GM19238 (cell line): Measurements from ENCODE around the gene HTT-AS.
"Not testable (repeated sequence)": the region's sequence is repeated elsewhere in the genome, so short reads cannot be mapped to it uniquely, and the experiment has no call there.

Experiments
- DNase-seq: peaks from one replicate; pipeline ENCODE4 v3.0.0; 2011; ENCODE audit warnings: low spot score; ENCODE audit not compliant: insufficient read length

HTT-AS gene

DNA sequence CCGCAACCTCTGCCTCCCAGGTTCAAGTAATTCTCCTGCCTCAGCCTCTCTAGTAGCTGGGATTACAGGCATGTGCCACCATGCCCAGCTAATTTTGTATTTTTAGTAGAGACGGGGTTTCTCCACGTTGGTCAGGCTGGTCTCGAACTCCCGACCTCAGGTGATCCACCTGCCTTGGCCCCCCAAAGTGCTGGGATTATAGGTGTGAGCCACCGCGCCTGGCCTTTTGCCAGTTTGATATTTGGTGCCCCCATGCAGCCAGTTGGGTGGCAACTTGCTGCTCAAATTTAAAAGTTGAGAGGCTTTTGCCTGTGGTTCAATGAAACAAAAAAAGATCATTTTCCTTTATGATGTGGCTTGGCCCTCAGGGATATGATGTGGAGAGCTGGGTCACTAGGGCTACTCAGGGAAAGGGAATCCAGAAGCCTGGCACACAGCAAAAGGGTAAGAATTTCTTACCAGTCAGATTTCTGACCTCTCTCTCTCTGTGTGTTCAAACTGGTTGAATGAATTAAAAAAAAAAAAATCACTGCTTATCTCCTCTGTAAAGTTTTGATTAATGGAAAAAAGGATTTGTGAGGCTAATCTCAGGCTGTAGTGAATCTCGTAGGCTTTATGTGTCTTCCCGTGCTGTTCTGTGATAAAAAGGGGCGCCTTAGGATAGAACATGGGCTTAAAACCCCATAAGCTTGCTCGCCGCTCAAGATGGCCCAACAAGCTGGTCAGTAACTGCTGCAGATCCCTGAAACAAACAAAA, 23.0 kb downstream of the HTT-AS start:
- not testable (repeated sequence) for DNase-seq

DNA sequence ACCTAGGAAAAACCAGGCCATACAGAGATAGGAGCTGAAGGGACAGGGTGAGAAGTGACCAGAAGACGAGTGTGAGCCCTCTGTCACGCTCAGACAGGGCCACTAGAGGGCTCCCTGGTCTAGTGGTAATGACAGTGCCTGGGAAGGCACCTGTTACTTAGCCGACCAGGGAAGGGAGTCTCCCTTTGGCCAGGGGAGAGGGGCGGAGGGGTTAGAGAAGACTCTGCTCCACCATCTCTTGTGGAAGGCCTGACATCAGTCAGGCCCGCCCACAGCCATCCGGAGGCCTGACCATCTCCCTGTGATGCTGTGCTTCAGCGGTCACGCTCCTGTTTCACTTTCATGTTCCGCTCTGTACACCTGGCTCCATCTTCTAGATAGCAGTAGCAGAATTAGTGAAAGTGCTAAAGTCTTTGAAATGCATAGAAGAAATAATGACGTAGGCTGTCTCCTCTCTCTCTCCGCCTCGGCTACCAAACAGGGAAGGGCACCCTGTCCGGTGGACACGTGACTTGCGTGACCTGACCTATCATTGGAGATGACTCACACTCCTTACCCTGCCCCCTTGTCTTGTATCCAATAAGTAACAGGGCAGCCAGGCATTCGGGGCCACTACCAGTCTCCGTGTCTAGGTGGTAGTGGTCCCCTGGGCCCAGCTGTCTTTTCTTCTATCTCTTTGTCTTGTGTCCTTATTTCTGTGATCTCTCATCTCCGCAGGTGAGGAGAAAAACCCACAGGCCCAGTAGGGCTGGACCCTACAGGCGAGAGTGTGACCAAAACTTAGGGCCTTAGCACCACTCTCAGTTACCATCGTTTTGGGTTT, 26.7 kb downstream of the HTT-AS start:
- no peak for DNase-seq

DNA sequence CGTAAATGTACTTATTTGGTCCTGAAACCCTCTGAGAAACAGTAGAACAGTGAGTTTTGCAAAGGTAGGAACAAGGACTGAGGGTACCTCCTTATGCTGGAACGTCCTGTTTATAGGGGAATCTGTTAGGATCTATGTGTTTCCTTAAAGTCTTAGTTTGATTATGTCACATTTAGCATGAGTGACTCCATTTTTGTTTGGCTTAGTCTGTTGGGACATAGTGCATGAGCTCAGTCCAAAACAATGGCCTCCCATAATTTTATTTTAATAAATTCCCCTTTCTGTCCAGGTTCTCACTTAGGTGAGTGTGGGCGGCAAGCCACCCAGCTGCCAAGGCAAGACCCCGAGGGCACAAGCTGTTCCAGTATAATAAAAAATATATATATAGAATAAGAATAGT, 27.7 kb downstream of the HTT-AS start:
- DNase-seq = no peak

- DNase-seq = no peak
Measured at GRCh38 chr4:3046162-3046561, 28.2 kb downstream of the HTT-AS start.

- no peak for DNase-seq
Measured at GRCh38 chr4:3044870-3045819, 29.2 kb downstream of the HTT-AS start.

DNA sequence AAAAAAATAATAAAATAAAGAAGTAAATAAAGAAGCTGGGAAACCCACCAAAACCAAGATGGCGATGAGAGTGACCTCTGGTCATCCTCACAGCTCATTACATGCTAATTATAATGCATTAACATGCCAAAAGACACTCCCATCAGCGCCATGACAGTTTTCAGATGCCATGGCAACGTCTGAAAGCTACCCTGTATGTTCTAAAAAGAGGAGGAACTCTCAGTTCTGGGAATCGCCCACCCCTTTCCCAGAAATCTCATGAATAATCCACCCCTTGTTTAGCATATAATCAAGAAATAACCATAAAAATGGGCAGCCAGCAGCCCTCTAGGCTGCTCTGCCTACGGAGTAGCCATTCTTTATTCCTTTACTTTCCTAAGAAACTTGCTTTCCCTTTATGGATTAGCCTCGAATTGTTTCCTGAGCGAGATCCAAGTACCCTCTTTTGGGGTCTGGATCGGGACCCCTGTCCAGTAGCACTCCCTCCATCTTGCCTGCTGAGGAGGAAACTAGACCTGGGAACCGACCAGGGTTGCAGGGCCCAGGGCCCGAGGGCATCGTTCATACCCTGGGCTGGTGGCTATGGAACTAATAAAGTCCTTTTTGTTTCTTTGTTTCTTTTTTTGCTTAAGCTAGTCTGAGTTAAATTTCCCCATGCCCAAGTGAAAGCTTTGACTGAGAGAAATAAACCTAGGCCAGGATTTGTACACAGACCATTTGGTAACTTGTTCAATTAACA, 30.9 kb downstream of the HTT-AS start:
- DNase-seq = no peak

- DNase-seq = no peak
Measured at GRCh38 chr4:3042226-3042625, 32.1 kb downstream of the HTT-AS start.

DNA sequence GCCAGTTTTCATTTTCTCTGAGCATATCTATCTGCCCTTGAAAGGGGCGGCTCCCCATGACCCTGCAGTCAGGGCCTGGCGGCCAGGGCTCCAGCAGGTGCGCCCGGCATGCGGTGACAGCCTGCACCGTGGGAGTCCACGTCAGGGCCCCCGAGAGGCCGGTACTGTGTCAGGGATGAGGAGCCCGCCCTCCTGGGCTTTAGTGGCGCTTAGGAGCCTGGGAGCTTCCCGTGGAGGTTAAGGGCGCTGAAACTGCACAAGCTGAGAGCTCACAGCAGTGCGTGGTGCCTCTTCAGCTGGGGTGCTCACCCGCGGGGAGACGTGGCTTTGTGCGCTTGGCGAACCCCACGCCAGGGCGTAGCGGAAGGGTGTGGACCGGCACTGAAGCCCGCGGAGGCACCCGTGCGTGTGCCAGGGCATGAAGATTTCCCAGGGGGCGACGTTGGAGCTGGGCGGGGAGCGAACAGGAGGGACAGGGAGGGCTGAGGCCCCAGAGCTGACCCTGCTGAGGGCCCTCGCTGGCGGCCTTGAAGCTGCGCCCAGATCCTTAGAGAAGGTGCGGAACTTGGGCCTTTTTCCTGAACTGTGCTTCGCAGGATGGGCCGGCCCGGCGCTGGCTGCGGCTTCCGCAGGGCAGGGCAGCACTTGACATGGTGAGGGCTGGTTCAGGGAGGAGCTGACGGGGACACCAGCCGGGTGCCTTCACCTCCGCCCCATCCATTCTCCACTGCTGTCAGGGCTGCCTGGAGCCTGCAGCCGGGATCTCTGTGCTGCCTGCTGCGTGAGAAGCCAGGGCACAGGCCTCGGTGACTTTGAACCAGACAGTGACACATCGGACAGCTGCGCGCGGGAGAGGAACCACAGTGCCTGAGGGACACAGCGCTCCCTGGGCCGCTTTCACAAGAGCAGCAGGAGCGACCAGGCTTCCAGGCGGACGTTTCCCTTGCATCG, 32.9 kb downstream of the HTT-AS start:
- no peak for DNase-seq

- DNase-seq = no peak
Measured at GRCh38 chr4:3040452-3041191, 33.7 kb downstream of the HTT-AS start.

DNA sequence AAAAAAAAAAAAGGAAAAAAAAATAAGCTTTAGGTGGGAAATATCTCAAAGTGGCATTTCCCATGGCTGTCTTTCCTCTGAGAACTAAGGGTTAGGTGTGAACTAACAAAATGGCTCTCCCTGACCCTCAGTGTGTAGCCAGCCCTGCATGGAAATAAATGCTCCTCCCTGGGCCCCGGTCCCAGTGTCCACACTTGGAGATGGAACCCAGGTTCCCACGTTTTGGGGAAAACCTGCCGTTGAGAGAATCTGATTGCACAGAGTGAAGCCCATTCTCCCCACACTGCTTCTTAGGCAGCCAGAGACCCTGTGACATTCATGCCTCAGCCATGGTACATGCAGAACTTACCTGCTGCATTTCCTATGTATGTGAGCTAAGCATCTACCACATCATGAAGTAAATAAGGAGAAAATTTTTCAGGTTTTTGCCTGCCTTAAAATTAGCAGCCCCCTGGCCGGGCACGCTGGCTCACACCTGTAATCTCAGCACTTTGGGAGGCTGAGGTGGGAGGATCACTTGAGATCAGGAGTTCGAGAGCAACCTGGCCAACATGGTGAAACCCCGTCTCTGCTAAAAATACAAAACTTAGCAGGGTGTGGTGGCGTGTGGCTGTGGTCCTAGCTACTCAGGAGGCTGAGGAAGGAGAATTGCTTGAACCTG, 34.5 kb downstream of the HTT-AS start:
- DNase-seq = no peak

GRCh38 chr4:3037957-3038461, 36.3 kb downstream of the HTT-AS start:
- no peak for DNase-seq

DNA sequence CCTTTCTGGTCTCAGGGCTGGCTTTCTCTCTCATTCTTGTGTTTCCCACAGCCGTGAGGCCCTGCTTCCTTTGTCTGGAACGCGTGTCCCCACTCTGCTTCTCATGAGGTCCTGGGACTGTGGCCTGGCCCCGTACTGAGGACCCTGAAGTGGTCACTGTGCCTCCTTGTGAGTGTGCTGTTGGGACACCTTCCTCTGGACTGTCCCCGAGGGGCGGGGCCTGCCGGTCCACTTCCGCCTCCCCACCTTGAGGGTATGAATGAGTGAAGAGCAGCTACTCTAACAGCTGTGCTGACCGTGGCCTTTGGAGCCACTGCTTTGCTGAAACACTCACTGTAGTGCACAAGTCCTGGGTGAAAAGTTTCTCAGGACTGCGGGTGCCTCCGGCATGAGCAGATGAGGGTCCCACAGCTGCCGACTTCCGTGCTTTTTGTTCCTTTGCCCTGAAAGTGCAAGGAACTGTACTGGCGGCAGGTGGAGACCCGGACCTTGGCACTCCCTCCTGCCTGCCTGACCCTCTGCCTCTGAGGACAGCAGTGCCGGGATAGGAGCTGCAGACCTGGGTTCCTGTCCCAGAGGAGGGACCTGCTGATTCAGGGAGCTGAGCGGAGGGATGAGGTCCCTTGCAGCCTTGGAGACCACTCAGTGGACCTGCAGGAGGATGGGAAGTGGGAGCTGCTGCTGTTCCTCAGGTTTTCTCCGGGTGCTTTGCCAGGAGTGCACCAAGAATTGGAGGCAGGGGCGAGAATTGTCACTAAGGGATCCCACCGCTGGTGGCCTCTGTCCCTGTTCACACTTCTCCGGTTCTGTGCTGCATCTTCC, 38.0 kb downstream of the HTT-AS start:
- DNase-seq = no peak

- no peak for DNase-seq
Measured at GRCh38 chr4:3035674-3036073, 38.7 kb downstream of the HTT-AS start.

DNA sequence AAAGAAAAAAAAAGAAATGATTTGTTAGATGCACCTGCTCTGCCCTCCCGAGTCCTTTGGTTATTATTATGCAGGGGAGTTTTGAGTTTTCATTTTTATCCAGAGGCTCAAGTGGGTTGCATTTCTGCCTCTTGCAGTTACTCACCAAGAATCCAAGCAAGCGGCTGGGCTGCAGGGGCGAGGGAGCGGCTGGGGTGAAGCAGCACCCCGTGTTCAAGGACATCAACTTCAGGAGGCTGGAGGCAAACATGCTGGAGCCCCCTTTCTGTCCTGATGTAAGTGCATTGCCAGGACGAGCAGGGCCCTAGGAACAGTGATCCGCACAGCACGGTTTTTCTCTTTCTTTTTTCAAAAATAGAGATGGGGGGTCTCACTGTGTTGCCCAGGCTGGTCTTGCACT, 39.1 kb downstream of the HTT-AS start:
- DNase-seq = no peak

GRCh38 chr4:3034231-3034630, 40.1 kb downstream of the HTT-AS start:
- no peak for DNase-seq

- no peak for DNase-seq
Measured at GRCh38 chr4:3031357-3032082, 42.8 kb downstream of the HTT-AS start.
